ENCODE data around the gene WWC1. TPM values are rescaled to one million over a fixed set of nuclear protein-coding genes. Genes with fewer than 3 reads are reported as not detected.

The WWC1 gene
- total RNA-seq, 1 experiment from 2014 or later = 52.6 TPM

DNA sequence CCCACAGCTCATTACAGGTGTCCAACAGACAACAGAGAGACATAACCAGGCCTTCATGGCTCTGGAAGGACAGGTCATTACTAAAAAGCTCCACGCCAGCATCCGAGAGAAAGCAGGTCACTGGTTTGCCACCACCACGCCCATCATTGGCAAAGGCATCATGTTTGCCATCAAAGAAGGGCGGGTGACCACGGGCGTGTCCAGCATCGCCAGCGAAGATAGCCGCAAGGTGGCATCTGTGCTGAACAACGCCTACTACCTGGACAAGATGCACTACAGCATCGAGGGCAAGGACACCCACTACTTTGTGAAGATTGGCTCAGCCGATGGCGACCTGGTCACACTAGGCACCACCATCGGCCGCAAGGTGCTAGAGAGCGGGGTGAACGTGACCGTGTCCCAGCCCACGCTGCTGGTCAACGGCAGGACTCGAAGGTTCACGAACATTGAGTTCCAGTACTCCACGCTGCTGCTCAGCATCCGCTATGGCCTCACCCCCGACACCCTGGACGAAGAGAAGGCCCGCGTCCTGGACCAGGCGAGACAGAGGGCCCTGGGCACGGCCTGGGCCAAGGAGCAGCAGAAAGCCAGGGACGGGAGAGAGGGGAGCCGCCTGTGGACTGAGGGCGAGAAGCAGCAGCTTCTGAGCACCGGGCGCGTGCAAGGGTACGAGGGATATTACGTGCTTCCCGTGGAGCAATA lies 29.3 kb upstream of the WWC1 start:
- Histone ChIP-seq H4K20me1 (ENCODE audit: insufficient read depth) (no peaks in the 10 kb centered on the region), H3K9ac (ENCODE audit: low read length) (no peak overlapping the region), H3K9me2 (ENCODE audit: insufficient read depth) (no peaks in the 10 kb centered on the region), H3K27ac (ENCODE audit: low read depth, low read length) (no peak overlapping the region), H3K9me3 (ENCODE audit: control insufficient read depth in 1 of 2, insufficient read depth in 1 of 2, low read depth in 1 of 2, low read length in 2 of 2) (no peaks in the 10 kb centered on the region), H3K4me2 (ENCODE audit: low read length) (no peak overlapping the region), H3K4me1 (ENCODE audit: control insufficient read depth in 1 of 2, insufficient read depth in 2 of 2, low read length in 2 of 2) (no peaks in the 10 kb centered on the region), H2AFZ (ENCODE audit: low read depth, low read length, poor library complexity, severe bottlenecking) (no peak overlapping the region), H3K4me3 (replicated peaks in 1 of 2; ENCODE audit: low read depth in 1 of 2, low read length in 2 of 2) (no peak overlapping the region), H3K27me3 (ENCODE audit: insufficient read depth, low read length) (no peaks in the 10 kb centered on the region), H3K36me3 (ENCODE audit: control insufficient read depth in 1 of 2, insufficient read depth in 2 of 2, low read length in 2 of 2) (no peaks in the 10 kb centered on the region), H3K79me2 (ENCODE audit: insufficient read depth, low read length) (no peaks in the 10 kb centered on the region)
- ChIA-PET RAD21 (ENCODE audit: low non-redundant PET in 1 of 2, low total read pairs in 2 of 2, uncharacterized antibody in 2 of 2, unreplicated experiment in 2 of 2) (no interaction called here), CTCF (no interaction called here), POLR2A (no interaction called here)
- no TSS peak for BruUV-seq (replicated peaks)
- intact Hi-C loops (cut with micrococcal nuclease) = no loop called here
- no peak for DNase-seq (ENCODE audit: low read depth, low spot score)
- ATAC-seq = no peak
- TF ChIP-seq SRF (IDR thresholded peaks at IDR 0.05; ENCODE audit: low read depth) = no peak
- no peak for TF ChIP-seq EGR1 (IDR thresholded peaks at IDR 0.05; ENCODE audit: low read depth)
- TF ChIP-seq, protein P1, sequence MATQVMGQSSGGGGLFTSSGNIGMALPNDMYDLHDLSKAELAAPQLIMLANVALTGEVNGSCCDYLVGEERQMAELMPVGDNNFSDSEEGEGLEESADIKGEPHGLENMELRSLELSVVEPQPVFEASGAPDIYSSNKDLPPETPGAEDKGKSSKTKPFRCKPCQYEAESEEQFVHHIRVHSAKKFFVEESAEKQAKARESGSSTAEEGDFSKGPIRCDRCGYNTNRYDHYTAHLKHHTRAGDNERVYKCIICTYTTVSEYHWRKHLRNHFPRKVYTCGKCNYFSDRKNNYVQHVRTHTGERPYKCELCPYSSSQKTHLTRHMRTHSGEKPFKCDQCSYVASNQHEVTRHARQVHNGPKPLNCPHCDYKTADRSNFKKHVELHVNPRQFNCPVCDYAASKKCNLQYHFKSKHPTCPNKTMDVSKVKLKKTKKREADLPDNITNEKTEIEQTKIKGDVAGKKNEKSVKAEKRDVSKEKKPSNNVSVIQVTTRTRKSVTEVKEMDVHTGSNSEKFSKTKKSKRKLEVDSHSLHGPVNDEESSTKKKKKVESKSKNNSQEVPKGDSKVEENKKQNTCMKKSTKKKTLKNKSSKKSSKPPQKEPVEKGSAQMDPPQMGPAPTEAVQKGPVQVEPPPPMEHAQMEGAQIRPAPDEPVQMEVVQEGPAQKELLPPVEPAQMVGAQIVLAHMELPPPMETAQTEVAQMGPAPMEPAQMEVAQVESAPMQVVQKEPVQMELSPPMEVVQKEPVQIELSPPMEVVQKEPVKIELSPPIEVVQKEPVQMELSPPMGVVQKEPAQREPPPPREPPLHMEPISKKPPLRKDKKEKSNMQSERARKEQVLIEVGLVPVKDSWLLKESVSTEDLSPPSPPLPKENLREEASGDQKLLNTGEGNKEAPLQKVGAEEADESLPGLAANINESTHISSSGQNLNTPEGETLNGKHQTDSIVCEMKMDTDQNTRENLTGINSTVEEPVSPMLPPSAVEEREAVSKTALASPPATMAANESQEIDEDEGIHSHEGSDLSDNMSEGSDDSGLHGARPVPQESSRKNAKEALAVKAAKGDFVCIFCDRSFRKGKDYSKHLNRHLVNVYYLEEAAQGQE (IDR thresholded peaks at IDR 0.05; ENCODE audit: low read depth) = no peak
- TF ChIP-seq SIN3A (IDR thresholded peaks at IDR 0.05; ENCODE audit: low read depth) = no peak
- TF ChIP-seq FOSL1 (IDR thresholded peaks at IDR 0.05; ENCODE audit: low read depth) = no peak

DNA sequence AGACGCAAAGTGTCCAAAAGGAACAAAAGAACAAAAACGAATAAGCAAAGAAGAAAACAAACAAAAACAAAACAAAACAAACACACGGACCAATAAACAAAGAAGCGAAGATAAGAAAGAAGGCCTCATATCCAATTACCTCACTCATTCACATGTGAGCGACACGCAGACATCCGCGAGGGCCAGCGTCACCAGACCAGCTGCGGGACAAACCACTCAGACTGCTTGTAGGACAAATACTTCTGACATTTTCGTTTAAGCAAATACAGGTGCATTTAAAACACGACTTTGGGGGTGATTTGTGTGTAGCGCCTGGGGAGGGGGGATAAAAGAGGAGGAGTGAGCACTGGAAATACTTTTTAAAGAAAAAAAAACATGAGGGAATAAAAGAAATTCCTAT lies 28.3 kb upstream of the WWC1 start:
- H2AFZ ChIP-seq (ENCODE audit: low read depth, low read length, poor library complexity, severe bottlenecking) = no peak overlapping the region
- no peak for ATAC-seq
- ChIA-PET CTCF (no interaction called here), POLR2A (no interaction called here), RAD21 (ENCODE audit: low non-redundant PET in 1 of 2, low total read pairs in 2 of 2, uncharacterized antibody in 2 of 2, unreplicated experiment in 2 of 2) (no interaction called here)
- no peaks in the 10 kb centered on the region for H3K4me1 ChIP-seq (ENCODE audit: control insufficient read depth in 1 of 2, insufficient read depth in 2 of 2, low read length in 2 of 2)
- no peaks in the 10 kb centered on the region for H3K9me2 ChIP-seq (ENCODE audit: insufficient read depth)
- no peaks in the 10 kb centered on the region for H3K79me2 ChIP-seq (ENCODE audit: insufficient read depth, low read length)
- H4K20me1 ChIP-seq (ENCODE audit: insufficient read depth) = no peaks in the 10 kb centered on the region
- H3K9ac ChIP-seq (ENCODE audit: low read length) = no peak overlapping the region
- H3K4me2 ChIP-seq (ENCODE audit: low read length) = no peak overlapping the region
- DNase-seq (ENCODE audit: low read depth, low spot score) = no peak
- intact Hi-C loops (cut with micrococcal nuclease) = no loop called here
- H3K9me3 ChIP-seq (ENCODE audit: control insufficient read depth in 1 of 2, insufficient read depth in 1 of 2, low read depth in 1 of 2, low read length in 2 of 2) = no peaks in the 10 kb centered on the region
- H3K36me3 ChIP-seq (ENCODE audit: control insufficient read depth in 1 of 2, insufficient read depth in 2 of 2, low read length in 2 of 2) = no peaks in the 10 kb centered on the region
- TF ChIP-seq, protein P1 (IDR thresholded peaks at IDR 0.05; ENCODE audit: low read depth) = no peak
- no peak for TF ChIP-seq FOSL1 (IDR thresholded peaks at IDR 0.05; ENCODE audit: low read depth)
- no peak for TF ChIP-seq ZNF274 (IDR thresholded peaks at IDR 0.05; ENCODE audit: low read depth, low read length)
- no peak for TF ChIP-seq EGR1 (IDR thresholded peaks at IDR 0.05; ENCODE audit: low read depth)
- TF ChIP-seq, protein P2, sequence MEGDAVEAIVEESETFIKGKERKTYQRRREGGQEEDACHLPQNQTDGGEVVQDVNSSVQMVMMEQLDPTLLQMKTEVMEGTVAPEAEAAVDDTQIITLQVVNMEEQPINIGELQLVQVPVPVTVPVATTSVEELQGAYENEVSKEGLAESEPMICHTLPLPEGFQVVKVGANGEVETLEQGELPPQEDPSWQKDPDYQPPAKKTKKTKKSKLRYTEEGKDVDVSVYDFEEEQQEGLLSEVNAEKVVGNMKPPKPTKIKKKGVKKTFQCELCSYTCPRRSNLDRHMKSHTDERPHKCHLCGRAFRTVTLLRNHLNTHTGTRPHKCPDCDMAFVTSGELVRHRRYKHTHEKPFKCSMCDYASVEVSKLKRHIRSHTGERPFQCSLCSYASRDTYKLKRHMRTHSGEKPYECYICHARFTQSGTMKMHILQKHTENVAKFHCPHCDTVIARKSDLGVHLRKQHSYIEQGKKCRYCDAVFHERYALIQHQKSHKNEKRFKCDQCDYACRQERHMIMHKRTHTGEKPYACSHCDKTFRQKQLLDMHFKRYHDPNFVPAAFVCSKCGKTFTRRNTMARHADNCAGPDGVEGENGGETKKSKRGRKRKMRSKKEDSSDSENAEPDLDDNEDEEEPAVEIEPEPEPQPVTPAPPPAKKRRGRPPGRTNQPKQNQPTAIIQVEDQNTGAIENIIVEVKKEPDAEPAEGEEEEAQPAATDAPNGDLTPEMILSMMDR (IDR thresholded peaks at IDR 0.05 in 2 of 3, conservative IDR thresholded peaks at IDR 0.05 in 1 of 3; ENCODE audit: borderline replicate concordance in 1 of 3, insufficient read depth in 1 of 3, low read depth in 2 of 3, low read length in 2 of 3) = no peak
- TF ChIP-seq SIN3A (IDR thresholded peaks at IDR 0.05; ENCODE audit: low read depth) = no peak
- no peak for TF ChIP-seq JUND (IDR thresholded peaks at IDR 0.05)
- BruUV-seq (replicated peaks) = no TSS peak
- no peak overlapping the region for H3K27ac ChIP-seq (ENCODE audit: low read depth, low read length)
- H3K4me3 ChIP-seq (replicated peaks in 1 of 2; ENCODE audit: low read depth in 1 of 2, low read length in 2 of 2) = no peak overlapping the region
- no peaks in the 10 kb centered on the region for H3K27me3 ChIP-seq (ENCODE audit: insufficient read depth, low read length)
